ENCODE measurements around the gene METTL25B.

METTL25B gene

GRCh38 chr1:156742017-156742416 is 13.7 kb downstream of the METTL25B start:
- Histone ChIP-seq H3K27ac (ENCODE audit: low read depth in 2 of 2, low read length in 2 of 2) (peak overlapping the region in 1 of 2 donors; percentile 92), H3K4me1 (ENCODE audit: control insufficient read depth in 2 of 2, insufficient read depth in 2 of 2, low read length in 2 of 2) (peaks cover 23 to 27% of the 10 kb centered on the region in 2 donors), H3K9ac (ENCODE audit: low read depth in 1 of 2, low read length in 2 of 2) (no peak overlapping the region), H3K27me3 (ENCODE audit: control insufficient read depth in 2 of 2, insufficient read depth in 2 of 2, low read length in 2 of 2) (no peaks in the 10 kb centered on the region), H3K36me3 (ENCODE audit: control insufficient read depth in 2 of 2, insufficient read depth in 2 of 2, low read length in 2 of 2) (peaks cover 16 to 36% of the 10 kb centered on the region in 2 donors), H3K9me3 (ENCODE audit: control insufficient read depth in 2 of 2, low read length in 2 of 2) (no peaks in the 10 kb centered on the region), H3K4me3 (ENCODE audit: low read length in 2 of 2) (no peak overlapping the region)

DNA sequence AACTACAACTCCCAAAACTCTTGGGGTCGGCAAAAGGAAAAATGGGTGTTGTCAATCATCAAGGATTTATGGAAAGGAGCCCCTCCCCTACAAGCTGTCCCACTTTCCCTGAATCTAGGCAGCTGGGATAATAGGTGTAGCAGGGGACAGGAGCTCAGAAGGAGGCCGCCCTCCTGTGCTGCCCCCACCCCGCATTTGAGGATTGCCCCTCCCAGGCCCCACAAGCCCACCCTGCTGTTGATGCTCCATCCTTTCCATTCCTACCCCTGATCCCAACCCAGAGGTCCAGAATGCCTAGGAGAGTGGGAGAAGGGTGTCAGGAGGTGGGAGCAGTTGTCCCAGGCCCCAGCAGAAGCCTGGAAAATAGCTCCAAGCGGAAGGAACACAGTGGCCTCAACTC is 14.5 kb downstream of the METTL25B start:
- Histone ChIP-seq H3K4me3 (ENCODE audit: low read length in 2 of 2) (no peak overlapping the region), H3K36me3 (ENCODE audit: control insufficient read depth in 2 of 2, insufficient read depth in 2 of 2, low read length in 2 of 2) (peaks cover 14 to 30% of the 10 kb centered on the region in 2 donors), H3K4me1 (ENCODE audit: control insufficient read depth in 2 of 2, insufficient read depth in 2 of 2, low read length in 2 of 2) (peaks cover 29 to 34% of the 10 kb centered on the region in 2 donors), H3K9ac (ENCODE audit: low read depth in 1 of 2, low read length in 2 of 2) (no peak overlapping the region), H3K9me3 (ENCODE audit: control insufficient read depth in 2 of 2, low read length in 2 of 2) (no peaks in the 10 kb centered on the region), H3K27me3 (ENCODE audit: control insufficient read depth in 2 of 2, insufficient read depth in 2 of 2, low read length in 2 of 2) (no peaks in the 10 kb centered on the region), H3K27ac (ENCODE audit: low read depth in 2 of 2, low read length in 2 of 2) (no peak overlapping the region)

DNA sequence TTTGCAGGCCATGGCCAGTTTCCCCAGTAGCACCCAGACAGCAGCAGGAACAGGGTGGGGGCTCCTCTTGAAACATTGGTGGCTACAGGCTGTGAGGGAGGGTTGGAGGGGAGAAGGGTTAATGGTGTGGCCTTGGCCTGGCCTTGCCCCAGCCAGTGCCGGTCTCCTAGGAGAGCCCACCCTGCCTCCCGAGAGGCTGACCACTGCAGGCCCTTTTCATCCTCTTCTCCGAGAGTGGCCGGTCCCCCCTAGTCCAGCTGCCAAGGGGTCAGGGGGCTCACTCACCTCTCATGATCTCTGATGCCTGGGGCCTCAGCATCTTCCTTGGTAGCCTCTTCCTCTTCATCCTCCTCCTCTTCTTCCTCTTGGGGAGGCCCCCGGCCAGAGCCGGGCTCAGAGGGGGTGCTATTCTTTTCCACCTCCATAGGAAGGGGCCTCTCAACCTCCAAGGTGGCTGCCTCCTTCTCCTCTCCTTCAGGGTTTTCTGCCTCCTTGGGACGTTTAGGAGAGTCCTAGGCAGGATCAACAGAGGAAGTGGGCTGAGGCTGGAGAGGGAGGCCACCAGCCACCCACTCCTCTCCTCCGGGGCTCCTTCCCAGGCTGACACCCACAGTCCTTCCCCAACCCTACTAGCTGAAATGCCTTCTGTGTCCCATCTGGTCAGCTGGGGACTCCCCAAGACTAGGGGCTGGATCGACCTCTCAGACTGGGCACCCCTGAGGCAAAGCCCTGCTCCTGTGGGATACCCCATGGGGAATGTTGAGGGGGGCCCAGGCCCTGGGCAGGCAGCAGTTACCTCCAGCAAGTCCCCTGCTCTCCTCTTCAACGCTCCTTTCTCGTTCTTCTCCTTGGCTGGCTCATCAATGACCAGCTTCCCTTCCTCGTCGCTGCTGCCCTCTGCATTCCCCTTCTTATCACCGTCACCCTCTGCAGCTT is 15.4 kb downstream of the METTL25B start:
- Histone ChIP-seq H3K9me3 (ENCODE audit: control insufficient read depth in 2 of 2, low read length in 2 of 2) (no peaks in the 10 kb centered on the region), H3K9ac (ENCODE audit: low read depth in 1 of 2, low read length in 2 of 2) (no peak overlapping the region), H3K27ac (ENCODE audit: low read depth in 2 of 2, low read length in 2 of 2) (no peak overlapping the region), H3K36me3 (ENCODE audit: control insufficient read depth in 2 of 2, insufficient read depth in 2 of 2, low read length in 2 of 2) (peaks cover 14 to 28% of the 10 kb centered on the region in 2 donors), H3K4me3 (ENCODE audit: low read length in 2 of 2) (no peak overlapping the region), H3K4me1 (ENCODE audit: control insufficient read depth in 2 of 2, insufficient read depth in 2 of 2, low read length in 2 of 2) (peaks cover 38 to 42% of the 10 kb centered on the region in 2 donors), H3K27me3 (ENCODE audit: control insufficient read depth in 2 of 2, insufficient read depth in 2 of 2, low read length in 2 of 2) (no peaks in the 10 kb centered on the region)

DNA sequence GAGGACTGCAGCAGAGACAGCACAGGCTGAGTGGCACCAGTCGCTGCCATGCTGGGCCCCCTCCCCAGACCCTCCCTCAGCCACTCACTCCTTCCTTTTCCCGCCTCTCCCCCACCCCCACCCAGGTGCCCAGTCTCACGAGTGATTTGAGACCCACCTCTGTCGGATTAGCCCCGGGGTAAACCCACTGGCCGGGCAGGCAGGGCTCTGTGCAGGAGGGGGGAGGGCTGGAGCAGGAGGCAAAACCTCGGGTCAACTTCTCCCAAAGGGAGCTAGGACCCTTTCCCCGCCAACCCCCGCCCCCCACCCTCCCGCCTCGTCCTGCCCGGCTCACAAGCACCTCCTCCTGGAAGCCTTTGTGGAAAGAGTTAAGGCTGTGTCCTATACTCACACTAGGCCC is 16.1 kb downstream of the METTL25B start:
- Histone ChIP-seq H3K27me3 (ENCODE audit: control insufficient read depth in 2 of 2, insufficient read depth in 2 of 2, low read length in 2 of 2) (no peaks in the 10 kb centered on the region), H3K27ac (ENCODE audit: low read depth in 2 of 2, low read length in 2 of 2) (no peak overlapping the region), H3K4me3 (ENCODE audit: low read length in 2 of 2) (no peak overlapping the region), H3K36me3 (ENCODE audit: control insufficient read depth in 2 of 2, insufficient read depth in 2 of 2, low read length in 2 of 2) (peaks cover 14 to 28% of the 10 kb centered on the region in 2 donors), H3K4me1 (ENCODE audit: control insufficient read depth in 2 of 2, insufficient read depth in 2 of 2, low read length in 2 of 2) (peaks cover 45 to 49% of the 10 kb centered on the region in 2 donors), H3K9ac (ENCODE audit: low read depth in 1 of 2, low read length in 2 of 2) (no peak overlapping the region), H3K9me3 (ENCODE audit: control insufficient read depth in 2 of 2, low read length in 2 of 2) (no peaks in the 10 kb centered on the region)

DNA sequence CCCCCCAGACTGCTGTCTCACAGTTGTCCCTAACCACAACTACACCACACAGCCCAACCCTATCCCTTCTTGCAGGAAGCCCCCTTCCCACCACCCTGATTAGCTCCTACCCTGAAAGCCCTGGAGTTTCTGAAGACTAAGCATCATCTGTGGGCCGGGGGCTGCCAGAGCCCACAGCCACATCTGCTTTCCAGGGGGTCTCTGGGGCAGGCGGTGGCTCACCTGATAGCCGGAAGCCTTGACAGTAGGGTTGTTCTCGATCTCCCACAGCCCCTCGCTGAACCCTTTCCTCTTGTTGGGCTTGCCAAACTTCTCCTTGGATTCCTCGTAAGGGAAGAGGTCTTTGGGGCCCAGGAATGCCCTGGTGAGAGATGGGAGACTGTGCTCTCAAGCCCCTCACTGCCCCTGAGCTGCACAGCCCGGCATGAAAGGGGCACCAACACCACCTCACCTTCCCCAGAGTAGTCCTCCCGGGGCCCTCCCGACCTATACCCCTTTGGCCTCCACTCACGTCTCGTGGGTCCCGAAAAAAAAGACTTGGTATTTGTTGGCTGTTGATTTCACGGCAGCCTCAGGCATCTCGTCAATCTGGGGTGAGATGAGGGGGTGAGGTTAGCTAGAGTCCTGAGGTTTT is 16.6 kb downstream of the METTL25B start:
- H3K9ac ChIP-seq (ENCODE audit: low read depth in 1 of 2, low read length in 2 of 2): no peak overlapping the region
- no peaks in the 10 kb centered on the region for H3K27me3 ChIP-seq (ENCODE audit: control insufficient read depth in 2 of 2, insufficient read depth in 2 of 2, low read length in 2 of 2)
- H3K9me3 ChIP-seq (ENCODE audit: control insufficient read depth in 2 of 2, low read length in 2 of 2): no peaks in the 10 kb centered on the region
- peaks cover 14 to 32% of the 10 kb centered on the region in 2 donors for H3K36me3 ChIP-seq (ENCODE audit: control insufficient read depth in 2 of 2, insufficient read depth in 2 of 2, low read length in 2 of 2)
- peaks cover 50 to 55% of the 10 kb centered on the region in 2 donors for H3K4me1 ChIP-seq (ENCODE audit: control insufficient read depth in 2 of 2, insufficient read depth in 2 of 2, low read length in 2 of 2)
- peak overlapping the region in 1 of 2 donors; percentile 96 for H3K27ac ChIP-seq (ENCODE audit: low read depth in 2 of 2, low read length in 2 of 2)
- H3K4me3 ChIP-seq (ENCODE audit: low read length in 2 of 2): no peak overlapping the region

DNA sequence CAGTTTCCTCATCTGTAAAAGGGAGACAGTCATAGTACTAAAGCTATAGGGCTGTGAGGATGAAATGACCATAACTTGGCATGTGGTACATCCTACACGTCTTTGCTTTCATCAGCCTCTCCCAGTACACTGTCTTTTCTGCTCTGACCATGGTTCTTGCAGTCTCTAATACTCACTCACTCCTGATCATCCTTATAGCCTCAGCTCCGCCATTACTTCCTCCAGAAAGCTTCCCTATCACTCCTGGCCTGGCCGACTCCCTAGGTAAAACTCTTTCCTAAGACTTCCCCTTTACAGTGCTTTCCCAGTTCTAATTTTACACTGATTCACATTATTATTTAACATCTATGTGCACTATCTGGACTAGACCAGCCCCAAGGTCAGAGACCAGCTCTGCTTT is 17.6 kb downstream of the METTL25B start:
- Histone ChIP-seq H3K9me3 (ENCODE audit: control insufficient read depth in 2 of 2, low read length in 2 of 2) (no peaks in the 10 kb centered on the region), H3K27me3 (ENCODE audit: control insufficient read depth in 2 of 2, insufficient read depth in 2 of 2, low read length in 2 of 2) (no peaks in the 10 kb centered on the region), H3K36me3 (ENCODE audit: control insufficient read depth in 2 of 2, insufficient read depth in 2 of 2, low read length in 2 of 2) (peaks cover 14 to 32% of the 10 kb centered on the region in 2 donors), H3K9ac (ENCODE audit: low read depth in 1 of 2, low read length in 2 of 2) (no peak overlapping the region), H3K4me3 (ENCODE audit: low read length in 2 of 2) (peak overlapping the region; percentile 6 to 35), H3K4me1 (ENCODE audit: control insufficient read depth in 2 of 2, insufficient read depth in 2 of 2, low read length in 2 of 2) (peaks cover 51 to 54% of the 10 kb centered on the region in 2 donors), H3K27ac (ENCODE audit: low read depth in 2 of 2, low read length in 2 of 2) (peak overlapping the region; percentile 84 to 96)

GRCh38 chr1:156746406-156746727 is 18.1 kb downstream of the METTL25B start:
- Histone ChIP-seq H3K36me3 (ENCODE audit: control insufficient read depth in 2 of 2, insufficient read depth in 2 of 2, low read length in 2 of 2) (peaks cover 14 to 32% of the 10 kb centered on the region in 2 donors), H3K4me3 (ENCODE audit: low read length in 2 of 2) (peak overlapping the region in 1 of 2 donors; percentile 35), H3K4me1 (ENCODE audit: control insufficient read depth in 2 of 2, insufficient read depth in 2 of 2, low read length in 2 of 2) (peaks cover 49 to 52% of the 10 kb centered on the region in 2 donors), H3K27ac (ENCODE audit: low read depth in 2 of 2, low read length in 2 of 2) (peak overlapping the region; percentile 84 to 96), H3K9me3 (ENCODE audit: control insufficient read depth in 2 of 2, low read length in 2 of 2) (no peaks in the 10 kb centered on the region), H3K27me3 (ENCODE audit: control insufficient read depth in 2 of 2, insufficient read depth in 2 of 2, low read length in 2 of 2) (no peaks in the 10 kb centered on the region), H3K9ac (ENCODE audit: low read depth in 1 of 2, low read length in 2 of 2) (no peak overlapping the region)

DNA sequence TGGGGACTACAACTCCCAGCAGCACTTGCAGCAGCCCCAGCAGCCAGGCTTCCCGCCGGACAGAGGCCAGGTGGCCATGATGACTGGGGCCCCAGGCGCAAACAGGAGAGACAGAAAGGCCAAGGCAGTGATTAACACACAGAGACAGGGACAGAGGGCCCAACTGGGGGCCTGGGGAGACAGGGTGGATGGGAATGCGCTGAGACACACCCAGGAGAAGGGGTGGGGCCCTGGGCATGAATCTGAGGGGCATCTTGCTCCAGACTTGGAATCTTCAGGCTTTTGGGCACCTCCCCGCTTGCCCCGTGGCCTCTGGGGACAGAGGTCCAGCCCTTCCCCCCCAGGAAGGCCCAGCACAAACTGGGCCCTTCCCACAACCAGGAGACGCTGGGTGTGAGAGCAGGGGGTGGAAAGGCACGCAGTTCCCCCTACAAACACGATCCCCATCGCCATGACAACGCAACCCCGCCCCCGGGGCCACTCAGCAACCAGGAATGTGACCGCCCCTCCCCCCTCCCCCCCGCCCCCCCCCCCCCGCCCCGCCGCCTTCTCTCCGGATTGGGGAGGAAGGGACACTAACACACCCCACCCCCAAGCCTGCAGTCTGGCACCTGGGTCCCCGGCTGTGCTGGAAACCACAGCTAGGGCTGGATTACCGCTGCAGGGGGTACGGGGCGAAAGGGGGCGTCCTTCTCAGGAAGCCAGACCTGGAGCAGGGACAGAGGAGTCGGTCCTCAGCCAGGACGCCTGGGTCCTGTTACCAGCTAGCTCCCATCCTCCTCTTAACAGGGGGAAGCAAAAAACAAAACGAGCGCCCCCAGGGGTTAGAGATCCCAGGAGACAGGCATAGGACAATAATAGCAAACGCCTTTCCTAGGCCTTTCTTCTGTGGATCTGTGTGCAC is 18.7 kb downstream of the METTL25B start:
- peaks cover 14 to 32% of the 10 kb centered on the region in 2 donors for H3K36me3 ChIP-seq (ENCODE audit: control insufficient read depth in 2 of 2, insufficient read depth in 2 of 2, low read length in 2 of 2)
- H3K27ac ChIP-seq (ENCODE audit: low read depth in 2 of 2, low read length in 2 of 2): peak overlapping the region; percentile 84 to 96
- no peaks in the 10 kb centered on the region for H3K27me3 ChIP-seq (ENCODE audit: control insufficient read depth in 2 of 2, insufficient read depth in 2 of 2, low read length in 2 of 2)
- peaks cover 45 to 50% of the 10 kb centered on the region in 2 donors for H3K4me1 ChIP-seq (ENCODE audit: control insufficient read depth in 2 of 2, insufficient read depth in 2 of 2, low read length in 2 of 2)
- H3K4me3 ChIP-seq (ENCODE audit: low read length in 2 of 2): peak overlapping the region; percentile 79 to 95
- peak overlapping the region; percentile 90 to 97 for H3K9ac ChIP-seq (ENCODE audit: low read depth in 1 of 2, low read length in 2 of 2)
- H3K9me3 ChIP-seq (ENCODE audit: control insufficient read depth in 2 of 2, low read length in 2 of 2): no peaks in the 10 kb centered on the region

DNA sequence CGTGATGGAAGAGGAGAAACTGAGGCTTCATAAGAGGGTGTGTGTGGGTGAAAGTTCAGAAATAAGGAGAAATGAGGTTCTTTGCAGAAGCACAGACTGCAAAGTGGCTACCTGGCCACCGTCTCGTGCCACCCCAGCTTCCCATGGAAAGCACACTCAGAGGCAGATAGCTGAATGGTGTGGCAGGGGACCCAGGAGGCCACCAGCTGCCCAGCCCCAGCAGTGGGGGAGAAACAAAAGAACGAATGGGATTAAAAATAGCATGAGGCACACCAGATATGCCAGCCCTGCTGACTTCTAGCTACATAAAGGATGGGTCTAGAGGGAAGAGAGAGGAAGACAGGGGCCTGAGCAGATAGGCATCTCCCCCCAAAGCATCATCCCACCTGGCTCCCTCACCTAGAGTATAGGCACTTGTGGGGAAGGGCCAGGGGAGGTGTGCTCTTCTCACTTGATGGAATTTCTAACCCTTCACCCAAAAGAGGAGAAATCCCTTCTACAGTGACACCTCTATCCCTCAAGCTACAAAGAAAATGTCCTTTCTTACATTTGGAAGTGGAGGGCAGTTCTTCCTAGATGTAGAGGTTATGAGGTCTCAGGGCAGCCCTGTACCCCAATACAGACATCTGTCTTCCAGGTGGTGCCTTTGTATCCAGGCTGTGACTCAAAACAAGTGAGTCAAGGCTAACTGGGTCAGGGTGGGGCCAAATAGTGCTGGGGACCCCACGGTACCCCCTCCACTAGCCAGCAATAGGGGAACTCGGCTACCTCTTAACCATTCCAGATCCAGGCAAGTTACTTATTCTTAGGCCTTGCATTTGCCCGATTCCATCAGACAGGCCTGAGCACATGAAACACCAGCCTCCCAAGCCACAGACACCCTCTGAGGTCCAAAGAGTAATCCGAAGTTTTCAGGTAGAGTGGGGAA is 19.7 kb downstream of the METTL25B start:
- peaks cover 10 to 26% of the 10 kb centered on the region in 2 donors for H3K36me3 ChIP-seq (ENCODE audit: control insufficient read depth in 2 of 2, insufficient read depth in 2 of 2, low read length in 2 of 2)
- H3K27me3 ChIP-seq (ENCODE audit: control insufficient read depth in 2 of 2, insufficient read depth in 2 of 2, low read length in 2 of 2): no peaks in the 10 kb centered on the region
- peak overlapping the region; percentile 84 to 96 for H3K27ac ChIP-seq (ENCODE audit: low read depth in 2 of 2, low read length in 2 of 2)
- peak overlapping the region; percentile 90 to 97 for H3K9ac ChIP-seq (ENCODE audit: low read depth in 1 of 2, low read length in 2 of 2)
- H3K4me3 ChIP-seq (ENCODE audit: low read length in 2 of 2): peak overlapping the region; percentile 79 to 95
- no peaks in the 10 kb centered on the region for H3K9me3 ChIP-seq (ENCODE audit: control insufficient read depth in 2 of 2, low read length in 2 of 2)
- H3K4me1 ChIP-seq (ENCODE audit: control insufficient read depth in 2 of 2, insufficient read depth in 2 of 2, low read length in 2 of 2): peaks cover 53% of the 10 kb centered on the region in 2 donors
